Hepatic stellate cell (primary cell): ENCODE measurements around the gene LIG3.
"Not testable (repeated sequence)": the region's sequence is repeated elsewhere in the genome, so short reads cannot be mapped to it uniquely, and the experiment has no call there.

Experiments
- DNase-seq: peaks from one replicate; pipeline ENCODE4 v3.0.0; 2011; ENCODE audit warnings: low spot score

Gene LIG3

DNA sequence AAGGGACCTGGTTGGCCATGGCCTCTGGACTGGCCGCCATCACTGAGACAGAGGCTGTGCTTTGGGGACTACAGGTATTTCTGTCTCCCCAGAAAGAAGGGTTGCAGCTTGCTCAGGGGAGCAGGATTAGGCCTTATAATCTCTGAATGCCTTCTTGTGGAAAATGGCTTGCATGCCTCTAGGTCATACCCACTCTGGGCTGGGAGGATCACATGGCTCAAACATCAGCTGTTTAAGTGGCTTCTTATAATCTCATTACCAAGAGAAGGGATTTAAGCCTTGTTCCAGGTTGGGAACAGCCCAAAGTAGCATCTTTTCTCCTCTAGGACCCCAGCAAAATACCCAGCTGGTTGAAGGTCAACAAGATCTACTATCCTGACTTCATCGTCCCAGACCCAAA, 19.1 kb downstream of the LIG3 start:
- DNase-seq, result no peak

DNA sequence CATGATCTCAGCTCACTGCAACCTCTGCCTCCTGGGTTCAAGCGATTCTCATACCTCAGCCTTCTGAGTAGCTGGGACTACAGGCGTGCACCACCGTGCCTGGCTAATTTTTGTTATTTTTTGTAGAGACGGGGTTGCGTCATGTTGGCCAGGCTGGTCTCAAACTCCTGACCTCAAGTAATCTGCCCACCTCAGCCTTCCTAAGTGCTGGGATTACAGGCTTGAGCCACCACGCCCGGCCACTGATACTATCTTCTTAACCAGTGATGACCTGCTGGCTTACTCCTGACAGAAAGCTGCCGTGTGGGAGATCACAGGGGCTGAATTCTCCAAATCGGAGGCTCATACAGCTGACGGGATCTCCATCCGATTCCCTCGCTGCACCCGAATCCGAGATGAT, 20.7 kb downstream of the LIG3 start:
- DNase-seq, result not testable (repeated sequence)

DNA sequence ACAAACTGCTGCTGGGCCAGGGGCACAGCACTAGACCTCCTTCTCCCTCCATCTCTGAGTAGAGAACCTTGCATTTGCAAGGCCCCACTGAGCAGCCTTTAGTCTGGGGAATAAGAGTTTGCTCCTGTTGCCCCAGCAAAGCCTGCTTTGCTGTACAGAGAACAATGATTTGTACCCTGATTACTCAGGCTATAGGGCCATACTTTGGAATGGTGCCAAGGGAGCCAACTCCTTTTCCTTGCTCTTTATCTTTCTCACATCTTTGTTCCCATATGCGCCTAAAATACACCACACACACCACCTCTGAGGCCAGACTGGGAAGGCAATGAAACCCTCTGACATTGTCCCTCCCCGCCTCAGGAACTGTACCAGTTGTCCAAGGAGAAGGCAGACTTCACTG, 21.2 kb downstream of the LIG3 start:
- no peak for DNase-seq

DNA sequence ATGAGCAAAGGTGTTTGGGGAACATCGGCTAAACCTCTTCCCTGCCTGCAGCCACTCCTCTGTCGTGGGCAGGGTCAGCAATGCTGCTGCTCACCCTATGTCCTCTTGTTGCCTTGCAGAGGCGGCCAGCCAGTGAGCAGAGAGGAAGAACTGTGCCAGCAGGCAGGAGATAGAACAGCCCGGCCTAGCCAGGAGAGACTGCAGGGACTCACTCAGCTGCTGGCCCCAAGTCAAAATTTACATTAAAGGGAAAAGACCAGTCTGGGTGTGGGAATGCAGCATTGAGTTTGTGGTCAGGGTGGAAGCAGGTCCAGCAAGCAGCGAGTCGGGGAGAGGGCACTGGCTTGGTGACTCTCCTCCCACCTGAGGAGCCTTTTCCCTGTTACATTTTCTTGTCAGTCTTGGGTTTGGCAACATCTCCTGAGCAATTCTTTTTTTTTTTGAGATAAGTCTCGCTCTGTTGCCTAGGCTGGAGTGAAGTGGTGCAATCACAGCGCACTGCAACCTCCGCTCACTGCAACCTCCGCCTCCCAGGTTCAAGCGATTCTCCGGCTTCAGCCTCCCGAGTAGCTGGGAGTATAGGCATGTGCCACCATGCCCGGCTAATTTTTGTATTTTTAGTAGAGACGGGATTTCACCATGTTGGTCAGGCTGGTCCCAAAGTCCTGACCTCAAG, 22.7 kb downstream of the LIG3 start:
- no peak for DNase-seq

DNA sequence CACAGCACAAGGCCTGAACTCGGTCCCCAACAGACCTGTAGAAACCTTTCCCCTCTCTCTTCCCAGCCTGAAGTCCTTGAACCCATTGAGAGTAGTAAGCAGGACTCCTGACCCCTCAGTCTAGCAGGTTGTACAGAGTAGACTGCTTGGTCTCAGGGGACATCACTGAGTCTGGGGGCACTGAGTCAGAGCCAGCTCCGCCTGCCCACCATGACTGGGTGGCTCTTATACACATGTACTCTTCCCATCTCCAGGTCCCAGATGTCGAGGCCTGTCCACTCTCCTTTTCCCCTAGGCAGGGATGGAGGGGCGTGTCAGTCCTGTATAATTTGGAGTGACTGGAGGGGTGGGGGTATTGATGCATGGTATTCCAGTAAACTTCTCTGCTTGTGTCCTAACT, 23.5 kb downstream of the LIG3 start:
- DNase-seq, result no peak

DNA sequence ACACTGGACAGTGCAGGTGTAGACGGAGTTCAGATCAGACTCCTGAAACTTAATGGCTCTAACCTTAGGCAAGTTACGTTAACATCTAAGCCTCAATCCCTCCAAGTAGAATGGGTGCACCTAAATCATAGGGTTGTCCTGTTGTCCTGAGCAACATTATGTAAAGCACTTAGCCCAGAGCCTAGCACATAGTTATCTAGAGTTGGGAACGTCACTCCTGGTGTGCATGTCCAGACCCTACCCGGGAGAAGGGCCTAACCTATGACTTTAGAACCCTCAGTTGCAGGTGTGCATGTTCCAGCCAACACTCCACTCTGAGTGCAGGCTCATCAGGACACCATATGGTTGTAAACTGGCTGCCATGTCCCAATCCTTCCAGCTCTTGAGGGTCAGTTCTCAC, 26.0 kb downstream of the LIG3 start:
- DNase-seq, result no peak

DNA sequence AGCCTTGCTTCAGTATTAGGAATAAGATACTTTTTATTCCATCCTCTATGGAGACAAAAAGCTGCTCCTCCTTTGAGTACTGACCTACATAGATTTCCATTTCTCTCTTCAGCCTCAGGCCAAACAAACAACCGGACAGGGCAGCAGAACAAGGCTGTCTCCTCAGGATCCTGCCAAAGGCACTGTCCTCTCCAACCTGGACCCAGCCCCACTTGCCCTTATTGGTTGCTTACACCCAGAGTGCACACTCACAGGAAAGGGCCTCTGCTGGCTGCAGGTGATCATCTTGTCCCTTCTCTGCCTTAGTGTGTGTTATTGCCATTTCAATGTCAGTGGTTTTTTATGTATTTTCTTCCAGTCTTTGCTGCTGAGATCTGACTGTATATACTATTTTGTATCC, 26.6 kb downstream of the LIG3 start:
- DNase-seq, result no peak

DNA sequence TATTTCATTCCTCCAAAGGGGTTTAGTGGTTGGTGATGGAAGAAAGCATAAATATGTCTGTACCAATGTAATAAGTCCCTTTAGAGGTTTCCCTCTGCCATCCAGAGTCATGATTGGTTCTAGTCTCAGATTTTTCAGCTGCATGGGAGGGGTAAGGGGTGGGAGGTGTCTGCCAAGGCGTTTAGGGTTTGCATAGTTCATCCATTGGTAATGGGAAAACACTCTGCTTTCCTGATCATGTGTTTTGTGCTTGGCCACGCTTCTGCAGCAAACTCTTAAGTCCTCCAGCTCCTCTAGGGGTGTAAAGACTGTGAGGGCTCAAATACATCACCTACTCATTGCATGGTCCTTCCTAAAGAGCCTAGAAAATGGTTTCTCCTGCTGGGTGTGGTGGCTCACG, 29.8 kb downstream of the LIG3 start:
- DNase-seq, result no peak

DNA sequence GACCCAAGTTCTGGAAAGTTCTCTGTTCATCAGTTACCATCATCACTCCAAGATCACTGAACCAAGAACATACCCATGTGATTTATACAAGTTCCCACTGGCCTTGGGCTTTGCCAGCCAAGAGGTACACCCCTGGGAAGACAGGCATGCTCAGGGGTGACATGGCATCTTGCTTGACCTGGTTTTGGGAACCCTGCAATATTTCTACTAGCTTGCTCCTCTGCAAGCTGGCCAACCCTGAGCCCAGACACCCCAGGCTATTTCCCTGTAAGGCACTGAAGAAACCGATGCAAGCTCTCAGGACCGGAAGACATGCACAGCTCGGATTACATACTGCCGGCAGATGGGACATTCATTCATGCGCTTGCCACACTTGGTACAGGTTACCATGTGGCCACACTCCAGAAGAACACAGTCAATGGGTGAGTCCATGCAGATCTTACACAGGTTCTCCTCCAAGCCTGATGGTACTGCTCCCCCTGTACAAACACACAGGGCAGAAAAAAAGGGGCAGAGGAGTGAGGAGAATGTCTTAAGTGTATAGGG, 31.4 kb downstream of the LIG3 start:
- DNase-seq, result no peak

DNA sequence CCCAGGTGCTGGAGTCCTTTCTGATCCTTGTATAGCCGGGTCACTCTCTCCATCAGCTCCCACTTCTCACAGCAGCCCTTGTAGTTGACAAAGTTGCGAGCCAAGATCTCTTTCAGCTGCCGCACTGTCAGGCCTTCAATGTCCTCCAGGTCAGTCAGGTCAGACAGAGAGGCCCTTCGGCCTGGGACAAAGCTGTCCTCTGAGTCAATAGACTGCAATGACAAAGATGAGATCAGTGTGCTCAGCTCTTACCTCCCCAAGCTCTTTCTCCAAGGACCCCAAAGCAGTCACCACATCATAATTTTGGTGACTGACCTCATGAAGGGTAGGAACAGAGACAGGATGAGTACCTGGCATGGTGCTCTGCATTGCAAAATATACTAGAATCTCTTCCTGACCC, 36.1 kb downstream of the LIG3 start:
- DNase-seq, result no peak

DNA sequence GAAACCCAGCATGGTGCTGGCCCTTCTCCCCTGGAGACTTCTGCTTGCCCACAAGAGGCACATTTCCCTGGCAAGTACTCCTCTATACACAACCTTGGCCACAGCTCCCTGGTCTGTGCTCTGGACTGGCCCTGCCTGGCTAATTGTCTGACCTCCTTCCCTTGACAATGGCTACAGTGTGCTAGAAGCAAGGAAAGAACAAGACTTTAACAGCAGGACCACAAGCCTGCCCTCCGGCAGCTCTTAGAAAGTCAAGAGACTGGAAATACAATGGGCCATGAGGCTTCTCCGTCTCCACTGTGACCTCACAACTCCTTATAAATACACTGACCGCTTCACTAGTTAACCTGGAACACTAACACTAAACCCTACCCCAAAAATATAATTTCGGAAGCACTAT, 36.7 kb downstream of the LIG3 start:
- DNase-seq, result no peak

DNA sequence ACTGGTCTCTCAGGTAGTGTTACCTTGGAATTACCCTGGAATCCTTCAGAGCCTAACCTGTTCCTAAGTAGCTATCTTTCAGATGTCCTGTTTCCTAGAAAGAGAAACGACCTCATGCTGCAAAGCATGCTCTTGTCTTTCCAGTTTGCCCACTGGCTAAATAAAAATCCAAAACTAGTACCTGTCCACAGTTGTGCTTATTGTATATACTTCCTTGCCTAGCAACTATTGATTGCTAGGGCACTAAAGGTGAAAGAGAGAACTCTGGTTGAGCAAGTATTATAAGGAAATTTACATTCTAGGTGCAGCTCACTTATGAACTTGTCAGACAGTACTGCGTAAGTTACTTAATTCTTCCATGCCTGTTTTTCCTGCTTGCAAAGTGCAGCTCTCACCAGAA, 38.5 kb downstream of the LIG3 start:
- DNase-seq, result no peak

DNA sequence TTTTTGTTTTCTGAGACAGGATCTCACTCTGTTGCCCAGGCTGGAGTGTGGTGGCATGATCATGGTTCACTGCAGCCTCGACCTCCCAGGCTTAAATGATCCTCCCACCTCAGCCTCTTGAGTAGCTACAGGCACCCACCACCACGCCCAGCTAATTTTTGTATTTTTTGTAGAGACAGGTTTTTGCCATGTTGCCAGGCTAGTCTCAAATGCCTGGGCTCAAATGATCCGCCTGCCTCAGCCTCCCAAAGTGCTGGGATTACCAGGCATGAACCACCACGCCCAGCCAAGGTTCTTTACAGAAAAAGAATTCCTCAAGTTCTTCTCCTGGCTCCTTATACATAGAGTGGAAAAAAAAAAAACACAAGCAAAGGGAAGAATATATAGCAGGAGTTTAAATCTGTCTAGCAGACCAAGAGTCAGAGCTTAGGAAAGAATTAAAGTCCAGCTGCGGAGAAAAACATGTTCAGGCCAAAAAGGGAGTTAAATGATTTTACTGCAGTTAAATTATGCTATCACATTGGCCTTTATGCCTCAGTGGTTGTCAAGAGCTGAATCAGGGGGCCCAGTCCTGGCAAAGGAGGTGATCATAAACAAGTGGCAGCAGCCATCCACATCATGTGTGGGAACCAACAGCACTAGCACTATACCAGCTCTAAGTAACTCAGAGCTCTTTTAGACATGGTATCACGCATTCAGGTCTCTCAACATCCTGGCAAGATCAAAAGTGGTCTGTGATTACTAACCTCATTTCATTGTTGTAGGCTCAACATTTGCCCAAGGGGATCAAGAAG, 39.3 kb downstream of the LIG3 start:
- DNase-seq, result no peak

DNA sequence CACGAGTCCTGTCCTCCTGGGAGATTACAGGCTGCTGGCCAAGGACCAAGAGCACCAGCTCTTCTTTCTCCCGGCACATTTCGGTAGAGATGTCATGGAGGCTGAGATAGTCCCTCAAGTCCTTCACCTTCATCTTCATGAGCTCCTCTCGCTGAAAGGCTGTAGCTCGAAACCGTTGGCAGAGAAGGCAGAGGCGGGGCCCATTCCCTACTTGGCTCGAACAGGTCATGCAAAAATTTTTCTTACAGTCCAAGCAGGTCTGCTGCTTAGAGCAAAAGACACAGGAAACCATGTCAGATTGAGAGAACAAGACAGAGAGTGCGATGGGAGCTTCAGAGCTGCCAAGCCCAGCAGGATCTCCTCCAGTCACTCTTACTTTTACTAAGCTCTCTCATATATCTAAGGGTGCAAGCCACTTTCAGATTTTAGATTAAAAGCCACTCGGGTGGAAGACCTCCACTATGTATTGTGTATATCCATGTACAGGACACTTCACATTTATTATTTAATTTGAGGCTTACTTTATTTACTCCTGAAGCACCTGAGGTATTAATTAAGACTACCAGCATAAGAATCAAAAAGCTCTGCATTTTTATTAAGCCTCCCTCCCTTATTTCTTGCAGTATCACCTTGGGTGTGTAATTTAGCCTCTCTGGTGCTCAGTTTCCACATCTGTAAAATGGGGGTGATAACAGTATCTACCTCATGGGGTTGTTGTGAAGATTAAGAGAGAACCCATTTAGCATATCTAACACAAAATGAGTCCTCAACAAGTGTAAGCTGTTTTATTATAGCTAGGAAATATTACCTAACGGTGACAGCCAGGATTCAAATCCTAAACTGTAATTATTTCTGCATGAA, 41.4 kb downstream of the LIG3 start:
- DNase-seq, result no peak

DNA sequence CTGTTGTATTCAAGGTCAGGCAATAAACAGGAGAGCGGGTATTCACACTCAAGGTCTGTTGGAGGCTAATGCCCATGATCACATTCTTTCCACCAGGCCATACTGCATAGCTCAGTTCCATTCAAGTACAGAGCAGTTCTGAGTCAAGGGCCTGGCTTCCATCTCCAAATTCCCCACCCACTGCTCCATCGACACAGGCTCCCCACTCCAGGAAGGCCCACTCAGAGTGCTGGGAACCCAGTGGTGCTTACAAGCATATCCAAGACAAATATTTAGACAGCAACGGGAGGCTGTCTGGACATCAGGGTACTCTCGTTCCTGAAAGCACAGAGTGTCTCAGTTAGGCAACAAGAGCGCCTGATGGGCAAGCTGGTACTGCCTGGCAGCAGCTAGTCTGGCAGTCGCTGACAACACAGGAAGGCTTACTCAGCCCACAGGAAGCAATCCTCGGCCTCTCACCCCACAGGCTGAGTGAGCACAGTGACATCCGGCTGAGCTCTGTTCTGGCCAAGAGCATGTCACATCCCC, 42.3 kb downstream of the LIG3 start:
- DNase-seq, result peak; percentile 90

DNA sequence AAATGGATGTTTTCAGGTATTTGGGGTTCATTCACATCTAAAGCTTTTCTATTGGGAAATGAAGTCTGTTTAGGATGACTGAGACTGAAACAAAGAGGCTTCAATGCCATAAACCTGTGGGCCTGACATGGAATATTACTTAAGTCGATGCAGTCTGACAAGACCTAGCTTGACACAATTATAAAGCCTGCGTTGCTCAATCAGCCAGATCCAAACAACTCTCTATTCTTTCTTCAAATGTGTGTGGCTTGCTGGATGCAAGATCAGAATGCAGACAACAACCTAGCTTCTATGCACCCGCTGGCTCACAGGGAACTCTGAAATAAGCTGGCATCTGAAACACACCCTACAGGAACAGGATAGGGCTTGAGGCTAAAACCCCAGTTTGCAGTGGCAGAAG, 43.2 kb downstream of the LIG3 start:
- DNase-seq, result no peak

DNA sequence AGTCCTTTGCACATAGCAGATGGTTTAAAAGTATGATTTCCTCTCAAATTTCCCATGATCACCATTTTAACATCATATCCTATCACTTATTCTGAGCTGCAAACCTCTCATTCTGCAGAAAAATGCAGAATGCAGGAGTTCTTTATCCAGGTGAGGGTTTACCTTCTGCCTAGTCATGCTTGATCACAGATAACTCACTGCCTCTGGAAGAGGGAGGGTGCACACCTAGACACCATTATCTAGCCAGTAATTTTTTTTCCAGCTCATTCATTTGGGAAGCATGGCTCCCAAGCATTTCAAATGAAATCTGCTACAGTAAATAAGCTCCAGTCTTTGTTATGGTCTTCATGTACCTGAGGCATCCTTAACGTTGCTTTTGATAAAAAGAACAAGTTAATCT, 45.2 kb downstream of the LIG3 start:
- no peak for DNase-seq

DNA sequence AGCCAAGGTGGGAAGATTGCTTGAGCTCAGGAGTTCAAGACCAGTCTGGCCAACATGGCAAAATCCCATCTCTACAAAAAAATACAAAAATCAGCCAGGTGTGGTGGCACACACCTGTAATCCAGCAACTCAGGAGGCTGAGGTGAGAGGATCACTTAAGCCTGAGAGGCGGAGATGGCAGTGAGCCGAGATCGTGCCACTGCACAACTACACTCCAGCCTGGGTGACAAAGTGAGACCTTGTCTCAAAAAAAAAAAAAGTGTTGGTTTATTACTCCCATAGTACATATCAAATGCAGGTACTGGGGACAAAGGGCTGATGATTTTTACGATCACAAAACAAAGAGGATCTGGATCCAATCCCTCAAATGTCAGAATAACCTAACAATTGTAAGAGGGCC, 47.8 kb downstream of the LIG3 start:
- DNase-seq, result not testable (repeated sequence)

DNA sequence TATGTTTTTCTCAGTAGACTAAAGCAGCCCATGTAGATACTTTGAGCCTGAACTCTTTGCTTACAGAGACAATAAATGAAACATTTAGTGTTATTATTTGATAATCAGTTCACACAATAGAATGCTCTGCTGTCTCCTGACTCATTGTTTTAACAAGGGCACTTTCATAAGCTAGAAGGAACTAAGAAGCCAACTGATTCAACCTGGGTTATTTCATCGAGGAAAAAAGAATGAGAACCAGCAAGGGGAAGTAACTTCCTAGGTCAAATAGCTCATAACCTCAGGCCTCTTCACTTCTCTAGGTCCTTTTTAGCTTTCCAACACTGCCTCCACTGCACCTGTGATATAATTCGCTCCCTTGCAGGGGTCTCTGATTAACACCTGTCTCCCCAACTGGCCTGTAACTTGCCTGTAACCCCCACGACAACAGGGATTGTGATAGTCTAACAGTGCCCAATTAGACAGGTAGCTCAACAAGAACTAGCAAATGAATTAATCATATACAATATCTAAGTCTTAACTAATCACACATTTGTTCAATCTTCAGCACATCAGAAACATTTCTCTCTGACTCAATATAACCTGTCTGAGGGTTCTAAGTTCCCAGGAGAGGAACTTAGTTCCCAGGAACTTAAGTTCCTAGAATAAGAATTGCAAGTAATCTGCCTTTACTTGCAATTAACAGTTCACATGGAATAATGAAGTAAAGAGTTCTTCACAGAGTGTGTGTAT, 48.4 kb downstream of the LIG3 start:
- DNase-seq, result no peak

DNA sequence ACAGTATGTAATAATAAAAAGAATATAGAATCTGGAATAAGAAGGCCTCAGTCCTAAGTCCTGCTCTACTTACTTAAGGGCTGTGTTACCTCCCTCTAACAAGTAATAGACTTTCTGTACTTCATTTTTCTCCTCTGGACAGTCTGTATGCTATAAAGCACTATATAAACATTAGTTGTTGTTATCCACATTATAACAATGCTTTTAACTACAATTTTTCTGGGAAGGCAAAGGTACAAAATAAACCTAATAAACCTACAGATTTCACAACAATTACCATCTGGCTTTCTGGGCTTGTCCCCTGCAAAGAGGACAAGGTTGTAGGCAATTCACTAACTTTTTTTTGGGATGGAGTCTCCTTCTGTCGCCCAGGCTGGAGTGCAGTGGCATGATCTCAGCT, 50.5 kb downstream of the LIG3 start:
- no peak for DNase-seq

DNA sequence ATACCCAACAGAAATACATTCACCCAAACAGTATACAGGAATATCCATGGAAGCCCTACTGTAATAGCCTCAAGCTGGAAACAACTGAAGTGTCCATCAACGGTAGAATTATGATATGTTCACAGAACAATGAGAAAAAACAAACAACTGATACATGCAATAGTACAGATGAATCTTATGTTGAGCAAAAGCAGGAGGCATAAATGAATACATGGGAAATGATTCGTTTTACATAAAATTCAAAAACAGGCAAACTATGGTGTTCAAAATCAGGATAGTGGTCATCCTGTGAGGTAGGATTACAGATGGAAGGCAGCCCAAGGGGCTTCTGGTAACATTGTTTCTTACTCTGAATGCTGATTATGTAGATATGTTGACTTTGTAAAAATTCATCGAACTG, 58.1 kb downstream of the LIG3 start:
- no peak for DNase-seq

DNA sequence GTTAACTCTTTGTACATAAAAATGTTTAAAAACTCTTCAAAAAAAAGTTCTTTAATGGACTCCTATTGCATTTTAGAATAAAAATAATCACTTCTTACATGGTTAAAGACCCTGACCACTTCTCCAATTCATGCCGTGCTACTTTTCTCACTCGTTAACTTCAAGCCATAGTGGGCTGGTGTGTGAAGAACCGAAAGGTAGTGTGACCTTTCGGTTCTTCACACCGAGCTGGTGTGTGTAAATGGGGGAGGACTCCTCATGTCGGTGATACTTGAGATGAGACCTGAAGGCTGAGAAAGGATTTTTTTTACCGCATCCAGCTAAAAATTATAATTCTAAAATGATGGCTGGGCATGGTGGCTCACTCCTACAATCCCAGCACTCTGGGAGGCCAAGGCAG, 61.1 kb downstream of the LIG3 start:
- no peak for DNase-seq
